Keratinocyte (primary cell): ENCODE results near the gene FSTL5.

Experiments used
- CTCF ChIP-seq, 3 experiments: IDR thresholded peaks in 1 of 3; conservative IDR thresholded peaks in 1 of 3; optimal IDR thresholded peaks in 1 of 3; 2 replicates in 2 of 3; 3 replicates in 1 of 3; pipeline versions ENCODE3 to v1.5.1; 2011; ENCODE audit warnings: low read length in 3 of 3, mild to moderate bottlenecking in 3 of 3, moderate library complexity in 2 of 3, control low read depth in 1 of 3, inconsistent platforms in 1 of 3; ENCODE audit not compliant: insufficient read depth in 2 of 3; ENCODE audit errors: extremely low read depth in 1 of 3
- EZH2 ChIP-seq: IDR thresholded peaks from one replicate; pipeline ENCODE4 v1.6.1; 2012; ENCODE audit warnings: inconsistent platforms, mild to moderate bottlenecking, low read length, moderate library complexity

- TF ChIP-seq CTCF (optimal IDR thresholded peaks at IDR 0.05 in 1 of 3, IDR thresholded peaks at IDR 0.05 in 1 of 3, conservative IDR thresholded peaks at IDR 0.05 in 1 of 3; ENCODE audit: extremely low read depth in 1 of 3, insufficient read depth in 2 of 3, low read length in 3 of 3) (no peak), EZH2 (no peak)
Measured at GRCh38 chr4:161498155-161498554, 665.6 kb downstream of the FSTL5 start.
